Activated T-cell treated with anti-CD3 and anti-CD28 coated beads, Interleukin-2, amount 50 U/mL, for 72 hours (primary cell): ENCODE data around the gene EPB41L2. TPM values are rescaled to one million over a fixed set of nuclear protein-coding genes. Genes with fewer than 3 reads are reported as not detected.

Experiments
- ATAC-seq, 2 donors: fragments of 150-1000 bp; cut with Tn5 transposase; replicated peaks in 1 of 2; 2 replicates each; pipeline ENCODE4 v1.10.0; 2021; ENCODE audit warnings: moderate library complexity in 2 of 2, mild to moderate bottlenecking in 1 of 2
- DNase-seq, 2 donors: peaks; one replicate each; pipeline ENCODE4 v3.0.0; 2021 to 2022; ENCODE audit warnings: mixed read lengths in 1 of 2
- H3K27ac Mint-ChIP-seq: one replicate; pipeline ENCODE4 v1.8.0; 2022; ENCODE audit warnings: mild to moderate bottlenecking, moderate library complexity, mixed read lengths
- H3K27me3 Mint-ChIP-seq: one replicate; pipeline ENCODE4 v1.8.0; 2022; ENCODE audit warnings: low read depth, mixed read lengths
- H3K36me3 Mint-ChIP-seq, 2 donors: one replicate each; pipeline ENCODE4 v1.8.0; 2022; ENCODE audit warnings: mixed read lengths in 2 of 2, mild to moderate bottlenecking in 1 of 2; ENCODE audit not compliant: insufficient read depth in 2 of 2
- H3K4me1 Mint-ChIP-seq: one replicate; pipeline ENCODE4 v1.8.0; 2022; ENCODE audit warnings: low read depth, mixed read lengths
- H3K4me3 Mint-ChIP-seq, 2 donors: one replicate each; pipeline ENCODE4 v1.8.0; 2022; ENCODE audit warnings: mild to moderate bottlenecking in 2 of 2, mixed read lengths in 2 of 2, moderate library complexity in 2 of 2
- H3K9me3 Mint-ChIP-seq, 2 donors: one replicate each; pipeline ENCODE4 v1.8.0; 2022; ENCODE audit warnings: mixed read lengths in 2 of 2
- total RNA-seq, 2 donors: library from RNA; stranded (reverse); gene quantifications; one replicate each; pipeline ENCODE4 v1.2.3, GENCODE V29; 2022

EPB41L2 gene
- total RNA-seq, 2 donors from 2014 or later: 17.5 to 27.4 TPM

- no peak overlapping the region for H3K4me3 Mint-ChIP-seq
- no peaks in the 10 kb centered on the region for H3K36me3 Mint-ChIP-seq
- peak; percentile 69 to 76 for DNase-seq
- no peaks in the 10 kb centered on the region for H3K27me3 Mint-ChIP-seq
- no peak overlapping the region for H3K27ac Mint-ChIP-seq
- H3K9me3 Mint-ChIP-seq: no peaks in the 10 kb centered on the region
- no peaks in the 10 kb centered on the region for H3K4me1 Mint-ChIP-seq
- ATAC-seq: peak; percentile 72 to 73
Observed at GRCh38 chr6:130885392-130886192, 177.5 kb downstream of the EPB41L2 start.

- no peaks in the 10 kb centered on the region for H3K9me3 Mint-ChIP-seq
- DNase-seq (no peak), ATAC-seq (no peak)
- H3K27me3 Mint-ChIP-seq: no peaks in the 10 kb centered on the region
- no peak overlapping the region for H3K27ac Mint-ChIP-seq
- H3K4me1 Mint-ChIP-seq: no peaks in the 10 kb centered on the region
- H3K4me3 Mint-ChIP-seq: no peak overlapping the region
- no peaks in the 10 kb centered on the region for H3K36me3 Mint-ChIP-seq
Observed at GRCh38 chr6:130882370-130882769, 180.7 kb downstream of the EPB41L2 start.

- Mint-ChIP-seq H3K27me3 (no peaks in the 10 kb centered on the region), H3K27ac (no peak overlapping the region), H3K4me3 (no peak overlapping the region), H3K36me3 (no peaks in the 10 kb centered on the region), H3K4me1 (no peaks in the 10 kb centered on the region), H3K9me3 (no peaks in the 10 kb centered on the region)
- DNase-seq (no peak), ATAC-seq (no peak)
Observed at GRCh38 chr6:130879826-130880225, 183.2 kb downstream of the EPB41L2 start.

- H3K27ac Mint-ChIP-seq: no peak overlapping the region
- peaks cover 6% of the 10 kb centered on the region for H3K4me1 Mint-ChIP-seq
- no peak for ATAC-seq
- no peaks in the 10 kb centered on the region for H3K36me3 Mint-ChIP-seq
- no peak overlapping the region for H3K4me3 Mint-ChIP-seq
- H3K9me3 Mint-ChIP-seq: no peaks in the 10 kb centered on the region
- DNase-seq: no peak
- no peaks in the 10 kb centered on the region for H3K27me3 Mint-ChIP-seq
Observed at GRCh38 chr6:130873746-130874145, 189.3 kb downstream of the EPB41L2 start.

- no peaks in the 10 kb centered on the region for H3K9me3 Mint-ChIP-seq
- no peaks in the 10 kb centered on the region for H3K27me3 Mint-ChIP-seq
- no peaks in the 10 kb centered on the region for H3K36me3 Mint-ChIP-seq
- no peak overlapping the region for H3K4me3 Mint-ChIP-seq
- H3K4me1 Mint-ChIP-seq: peaks cover 6% of the 10 kb centered on the region
- no peak overlapping the region for H3K27ac Mint-ChIP-seq
- DNase-seq (peak; percentile 66 to 70), ATAC-seq (peak; percentile 35 to 62)
Observed at GRCh38 chr6:130872250-130873095, 190.6 kb downstream of the EPB41L2 start.

DNA sequence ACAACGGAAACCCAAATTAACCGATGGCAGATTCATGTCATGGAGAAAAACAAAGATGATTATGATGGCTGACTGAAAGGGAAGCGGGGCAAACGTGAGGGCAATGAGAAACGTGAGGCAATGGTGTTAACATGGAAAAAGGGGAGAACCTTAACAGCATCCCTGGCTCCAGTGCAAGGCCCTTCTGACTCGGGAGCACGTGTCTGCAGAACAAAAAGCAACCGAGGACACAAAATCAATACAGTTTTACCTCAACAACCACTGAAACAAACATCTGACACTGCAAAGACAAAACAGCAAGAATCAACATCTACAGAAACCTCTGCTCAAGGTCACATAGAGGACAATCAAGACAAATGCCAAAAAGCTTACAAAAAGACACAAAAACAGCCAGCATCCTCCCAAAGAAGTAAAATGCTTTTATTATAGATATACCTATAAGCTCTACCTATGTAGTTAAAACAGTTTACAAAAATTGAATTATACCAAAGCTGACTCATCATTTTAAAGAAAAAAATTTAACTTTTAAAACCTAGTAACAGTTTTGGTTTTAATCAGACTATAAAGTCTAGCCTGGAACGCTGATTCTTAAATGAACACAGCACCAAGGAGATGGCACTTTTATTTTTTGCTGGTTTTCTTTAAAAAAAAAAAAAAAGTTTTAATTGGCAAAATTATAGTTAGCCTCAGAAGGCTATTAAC lies 192.7 kb downstream of the EPB41L2 start:
- Mint-ChIP-seq H3K27ac (no peak overlapping the region), H3K4me3 (no peak overlapping the region), H3K36me3 (no peaks in the 10 kb centered on the region), H3K4me1 (peaks cover 6% of the 10 kb centered on the region), H3K9me3 (no peaks in the 10 kb centered on the region), H3K27me3 (no peaks in the 10 kb centered on the region)
- no peak for ATAC-seq
- no peak for DNase-seq

DNA sequence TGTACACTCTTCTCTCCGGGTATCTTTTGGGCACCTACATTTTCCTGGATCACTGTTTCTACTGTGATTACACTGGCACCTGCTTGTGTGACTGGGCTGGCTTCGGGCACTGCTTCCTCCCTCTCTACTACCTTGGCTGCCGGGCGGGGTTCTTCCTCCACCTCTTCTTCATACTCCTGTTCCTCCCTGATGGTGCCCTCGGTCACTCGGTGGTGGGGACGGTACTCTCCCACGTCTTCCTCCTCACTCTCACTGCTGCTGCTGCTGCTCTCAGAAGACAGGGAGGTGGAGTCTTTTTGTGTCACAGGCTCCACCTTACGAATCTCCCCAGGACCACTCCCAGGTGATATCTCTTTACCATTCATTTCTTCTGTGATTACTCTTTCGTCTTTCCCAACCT lies 193.4 kb downstream of the EPB41L2 start:
- Mint-ChIP-seq H3K4me3 (no peak overlapping the region), H3K27me3 (no peaks in the 10 kb centered on the region), H3K9me3 (no peaks in the 10 kb centered on the region), H3K27ac (no peak overlapping the region), H3K36me3 (no peaks in the 10 kb centered on the region), H3K4me1 (peaks cover 6% of the 10 kb centered on the region)
- DNase-seq (no peak), ATAC-seq (no peak)

- Mint-ChIP-seq H3K27ac (no peak overlapping the region), H3K4me1 (no peaks in the 10 kb centered on the region), H3K4me3 (no peak overlapping the region), H3K36me3 (no peaks in the 10 kb centered on the region), H3K27me3 (no peaks in the 10 kb centered on the region), H3K9me3 (no peaks in the 10 kb centered on the region)
- ATAC-seq: no peak
- DNase-seq: no peak
Observed at GRCh38 chr6:130865793-130866192, 197.3 kb downstream of the EPB41L2 start.

- ATAC-seq (no peak), DNase-seq (no peak)
- Mint-ChIP-seq H3K4me3 (no peak overlapping the region), H3K9me3 (no peaks in the 10 kb centered on the region), H3K27me3 (no peaks in the 10 kb centered on the region), H3K27ac (no peak overlapping the region), H3K36me3 (no peaks in the 10 kb centered on the region), H3K4me1 (no peaks in the 10 kb centered on the region)
Observed at GRCh38 chr6:130864344-130864743, 198.7 kb downstream of the EPB41L2 start.

DNA sequence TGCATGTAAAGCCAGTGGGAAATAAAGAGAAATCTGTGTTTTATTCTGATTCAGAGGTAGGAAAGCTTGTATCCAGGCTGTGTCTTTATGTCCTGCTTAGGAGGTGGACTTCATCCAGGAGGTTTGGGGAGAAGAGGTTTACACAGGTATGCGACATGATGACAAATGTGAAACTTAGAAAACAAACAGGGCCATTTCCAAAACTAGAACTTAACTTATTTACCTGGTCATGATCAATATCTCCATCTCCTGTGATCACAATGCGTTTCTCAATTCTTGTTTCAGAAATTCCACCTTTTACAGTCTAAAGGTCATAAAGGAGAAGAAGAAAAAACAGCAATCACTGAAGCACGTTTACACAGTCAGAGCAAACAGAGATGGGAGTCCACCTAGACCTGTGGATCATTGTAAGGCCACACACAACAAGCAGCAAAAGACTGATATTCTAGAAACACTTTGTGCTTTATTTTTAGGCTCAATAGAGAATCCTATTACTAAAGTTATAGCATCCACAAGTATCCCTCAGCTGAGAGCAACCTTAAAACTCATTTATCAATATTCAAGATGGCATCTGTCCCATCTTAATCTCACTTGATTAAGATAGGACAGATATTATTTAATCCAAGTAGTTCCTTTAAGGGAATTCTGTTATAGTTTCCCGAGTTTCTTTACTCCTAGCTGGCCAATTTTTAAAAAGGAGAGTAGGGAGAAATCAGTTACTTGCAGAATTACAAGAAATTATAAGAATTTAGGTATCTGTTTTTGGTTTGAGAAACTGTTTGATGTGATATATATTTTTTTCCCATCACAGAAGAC lies 199.4 kb downstream of the EPB41L2 start:
- H3K4me3 Mint-ChIP-seq: no peak overlapping the region
- no peaks in the 10 kb centered on the region for H3K27me3 Mint-ChIP-seq
- H3K4me1 Mint-ChIP-seq: no peaks in the 10 kb centered on the region
- no peaks in the 10 kb centered on the region for H3K36me3 Mint-ChIP-seq
- no peak for DNase-seq
- no peak overlapping the region for H3K27ac Mint-ChIP-seq
- ATAC-seq: no peak
- H3K9me3 Mint-ChIP-seq: no peaks in the 10 kb centered on the region

GRCh38 chr6:130862370-130862769 lies 200.7 kb downstream of the EPB41L2 start:
- Mint-ChIP-seq H3K4me1 (no peaks in the 10 kb centered on the region), H3K4me3 (no peak overlapping the region), H3K36me3 (no peaks in the 10 kb centered on the region), H3K27me3 (no peaks in the 10 kb centered on the region), H3K27ac (no peak overlapping the region), H3K9me3 (no peaks in the 10 kb centered on the region)
- DNase-seq (no peak), ATAC-seq (no peak)

- H3K4me1 Mint-ChIP-seq: no peaks in the 10 kb centered on the region
- no peak overlapping the region for H3K4me3 Mint-ChIP-seq
- ATAC-seq: no peak
- no peaks in the 10 kb centered on the region for H3K9me3 Mint-ChIP-seq
- no peaks in the 10 kb centered on the region for H3K36me3 Mint-ChIP-seq
- DNase-seq: no peak
- no peaks in the 10 kb centered on the region for H3K27me3 Mint-ChIP-seq
- H3K27ac Mint-ChIP-seq: no peak overlapping the region
Observed at GRCh38 chr6:130859161-130859867, 203.7 kb downstream of the EPB41L2 start.
